NCI-H69 (cell line): ENCODE measurements around the gene LACTBL1.

ENCODE experiments used
- DNase-seq: peaks from one replicate; lab custom pipeline; 2025; lab: John Stamatoyannopoulos, UW

Gene LACTBL1

GRCh38 chr1:22913421-22914141 is 59.1 kb downstream of the LACTBL1 start:
- DNase-seq, result no peak

GRCh38 chr1:22912311-22912710 is 60.4 kb downstream of the LACTBL1 start:
- DNase-seq, result no peak

- DNase-seq, result no peak
Observed at GRCh38 chr1:22910986-22911651, 61.5 kb downstream of the LACTBL1 start.

GRCh38 chr1:22910286-22910685 is 62.4 kb downstream of the LACTBL1 start:
- no peak for DNase-seq

GRCh38 chr1:22908880-22909426 is 63.7 kb downstream of the LACTBL1 start:
- no peak for DNase-seq

GRCh38 chr1:22907528-22907927 is 65.1 kb downstream of the LACTBL1 start:
- DNase-seq, result no peak

GRCh38 chr1:22906968-22907367 is 65.7 kb downstream of the LACTBL1 start:
- DNase-seq, result no peak

- DNase-seq, result no peak
Observed at GRCh38 chr1:22903113-22903512, 69.6 kb downstream of the LACTBL1 start.
